SK-N-SH (cell line): ENCODE data around the gene COMMD6. TPM values are rescaled to one million over a fixed set of nuclear protein-coding genes. Genes with fewer than 3 reads are reported as not detected.

Experiments used
- CTCF ChIA-PET: fragments of 300-600, 350-600 bp; formaldehyde crosslinking; extraction: SDS; loops from one replicate; lab custom pipeline; 2021; lab: Yijun Ruan, JAX
- POLR2A ChIA-PET: fragments of 350-600 bp; sonication (Branson Sonifier 250); formaldehyde crosslinking; extraction: SDS; loops from one replicate; lab custom pipeline; 2020; ENCODE audit warnings: antibody characterized with exemption, inconsistent platforms; lab: Yijun Ruan, JAX
- DNase-seq: peaks from one replicate; pipeline ENCODE4 v3.0.0; 2012
- H2AFZ ChIP-seq: fragments of 200-600 bp; sonication (generic); 2 replicates; pipeline ENCODE4 v1.8.1; 2016; ENCODE audit warnings: antibody characterized with exemption, mild to moderate bottlenecking, low read depth
- H3F3A ChIP-seq: fragments of 200-600 bp; sonication (generic); replicated peaks from 2 replicates; pipeline ENCODE3; 2016; ENCODE audit warnings: antibody characterized with exemption, mild to moderate bottlenecking; ENCODE audit not compliant: insufficient read depth
- H3K27ac ChIP-seq, 2 experiments: fragments of 200-500 bp in 1 of 2; fragments of 200-600 bp in 1 of 2; sonication (Bioruptor generic) in 1 of 2; sonication (generic), shearing (Covaris generic) in 1 of 2; 2 replicates each; pipeline versions ENCODE4 v1.5.1 to v1.6.1; 2014 to 2016; ENCODE audit warnings: low read depth in 2 of 2, inconsistent platforms in 1 of 2, low read length in 1 of 2, mild to moderate bottlenecking in 1 of 2, mixed read lengths in 1 of 2
- H3K27me3 ChIP-seq: fragments of 200-600 bp; sonication (generic), shearing (Covaris generic); 2 replicates; pipeline ENCODE4 v1.6.1; 2016; ENCODE audit warnings: mixed run types; ENCODE audit not compliant: insufficient read depth
- H3K36me3 ChIP-seq, 2 experiments: fragments of 200-500 bp in 1 of 2; fragments of 200-600 bp in 1 of 2; sonication (Bioruptor generic) in 1 of 2; sonication (generic) in 1 of 2; replicated peaks in 1 of 2; 2 replicates each; pipeline versions ENCODE3 to v1.5.1; 2014 to 2016; ENCODE audit warnings: low read length in 1 of 2, mild to moderate bottlenecking in 1 of 2; ENCODE audit not compliant: insufficient read depth in 2 of 2, control insufficient read depth in 1 of 2
- H3K4me1 ChIP-seq, 2 experiments: fragments of 200-500 bp in 1 of 2; fragments of 200-600 bp in 1 of 2; sonication (Bioruptor generic) in 1 of 2; sonication (generic), shearing (Covaris generic) in 1 of 2; 2 replicates each; pipeline versions ENCODE4 v1.5.1 to v1.6.1; 2014 to 2016; ENCODE audit warnings: low read depth in 1 of 2, low read length in 1 of 2, mixed run types in 1 of 2; ENCODE audit not compliant: insufficient read depth in 2 of 2, control insufficient read depth in 1 of 2
- H3K4me2 ChIP-seq: fragments of 200-600 bp; sonication (generic), shearing (Covaris generic); 2 replicates; pipeline ENCODE4 v1.6.1; 2017; ENCODE audit warnings: mixed run types
- H3K4me3 ChIP-seq, 2 experiments: fragments of 200-500 bp in 1 of 2; fragments of 200-600 bp in 1 of 2; sonication (Bioruptor generic) in 1 of 2; sonication (generic), shearing (Covaris generic) in 1 of 2; 2 replicates each; pipeline versions ENCODE4 v1.5.1 to v1.8.1; 2014 to 2016; ENCODE audit warnings: low read depth in 2 of 2, inconsistent platforms in 1 of 2, low read length in 1 of 2, mild to moderate bottlenecking in 1 of 2, mixed read lengths in 1 of 2, moderate library complexity in 1 of 2
- H3K79me2 ChIP-seq: fragments of 200-600 bp; sonication (generic); 2 replicates; pipeline ENCODE4 v1.8.1; 2017; ENCODE audit warnings: mild to moderate bottlenecking; ENCODE audit not compliant: insufficient read depth
- H3K9ac ChIP-seq: fragments of 200-600 bp; sonication (generic); 2 replicates; pipeline ENCODE4 v1.6.1; 2017; ENCODE audit warnings: mixed run types
- H3K9me2 ChIP-seq: fragments of 200-600 bp; sonication (generic); 2 replicates; pipeline ENCODE4 v1.6.1; 2017; ENCODE audit warnings: mixed run types
- H3K9me3 ChIP-seq: fragments of 200-600 bp; sonication (generic); 2 replicates; pipeline ENCODE4 v1.6.1; 2017; ENCODE audit warnings: mixed run types, mild to moderate bottlenecking, moderate library complexity
- H4K20me1 ChIP-seq: fragments of 200-600 bp; sonication (generic); 2 replicates; pipeline ENCODE4 v1.6.1; 2017; ENCODE audit warnings: mild to moderate bottlenecking, mixed run types; ENCODE audit not compliant: insufficient read depth
- CHD2 ChIP-seq: fragments of 150-350 bp; IDR thresholded peaks from 2 replicates; pipeline ENCODE4 v1.6.1; 2018; ENCODE audit warnings: low read length; ENCODE audit not compliant: partially characterized antibody
- FOSL2 ChIP-seq: IDR thresholded peaks from 2 replicates; pipeline ENCODE4 v1.4.0; 2012; ENCODE audit warnings: low read depth, mild to moderate bottlenecking, moderate library complexity, borderline replicate concordance
- MXI1 ChIP-seq: IDR thresholded peaks from 2 replicates; pipeline ENCODE4 v1.6.1; 2012; ENCODE audit warnings: mild to moderate bottlenecking, low read depth, low read length, improper control_type of control experiment
- NRF1 ChIP-seq: IDR thresholded peaks from 2 replicates; pipeline ENCODE4 v1.6.1; 2012; ENCODE audit warnings: low read depth, mild to moderate bottlenecking, low read length
- RAD21 ChIP-seq: IDR thresholded peaks from 2 replicates; pipeline ENCODE4 v1.6.1; 2012; ENCODE audit warnings: mild to moderate bottlenecking, low read length
- RCOR1 ChIP-seq: fragments of 150-350 bp; IDR thresholded peaks from 2 replicates; pipeline ENCODE4 v1.6.1; 2017; ENCODE audit warnings: antibody characterized with exemption, low read length
- RFX5 ChIP-seq: IDR thresholded peaks from 2 replicates; pipeline ENCODE4 v1.6.1; 2012; ENCODE audit warnings: mild to moderate bottlenecking, improper control_type of control experiment, low read length
- SIN3A ChIP-seq: IDR thresholded peaks from 2 replicates; pipeline ENCODE4 v1.6.1; 2012; ENCODE audit warnings: low read depth, mild to moderate bottlenecking, low read length, moderate library complexity, borderline replicate concordance
- SMC3 ChIP-seq: IDR thresholded peaks from 2 replicates; pipeline ENCODE4 v1.6.1; 2012; ENCODE audit warnings: low read depth, low read length, improper control_type of control experiment
- TAF1 ChIP-seq: IDR thresholded peaks from 2 replicates; pipeline ENCODE4 v1.6.1; 2012; ENCODE audit warnings: low read depth, mild to moderate bottlenecking, low read length, moderate library complexity, borderline replicate concordance
- TCF12 ChIP-seq: IDR thresholded peaks from 2 replicates; pipeline ENCODE4 v1.4.0; 2012
- YY1 ChIP-seq: IDR thresholded peaks from 2 replicates; pipeline ENCODE4 v1.4.0; 2012; ENCODE audit warnings: low read depth, mild to moderate bottlenecking
- WGBS: methylation state at CpG from one replicate; pipeline ENCODE4 v1.1.6; 2017; ENCODE audit warnings: low lambda C conversion rate; 5-methylcytosine and 5-hydroxymethylcytosine counted together
- polyA plus RNA-seq, 3 experiments: library from polyadenylated mRNA; depleted of rRNA; stranded (reverse); fragments of >200 nt; gene quantifications; 2 replicates each; pipeline ENCODE4 v1.2.3, GENCODE V29; 2012
- TF ChIP-seq, protein P1 (sequence below): IDR thresholded peaks from 2 replicates; pipeline ENCODE4 v1.4.0; 2012; ENCODE audit warnings: low read depth, borderline replicate concordance
- TF ChIP-seq, protein P2 (sequence below): fragments of 200-600 bp; sonication (generic); IDR thresholded peaks from 2 replicates; pipeline ENCODE4 v1.6.1; 2017; ENCODE audit warnings: antibody characterized with exemption, mild to moderate bottlenecking, moderate library complexity
- TF ChIP-seq, protein P3 (sequence below): fragments of 150-350 bp; IDR thresholded peaks from 2 replicates; pipeline ENCODE4 v1.6.1; 2016; ENCODE audit warnings: mild to moderate bottlenecking, low read depth, low read length
- TF ChIP-seq, protein P4 (sequence below): fragments of 150-350 bp; IDR thresholded peaks from 2 replicates; pipeline ENCODE4 v1.6.1; 2017; ENCODE audit warnings: antibody characterized with exemption, low read length, low read depth, borderline replicate concordance

COMMD6 gene
- polyA plus RNA-seq, 1 of the 3 experiments (the other 2 are of a cell fraction), result 76.9 TPM

DNA sequence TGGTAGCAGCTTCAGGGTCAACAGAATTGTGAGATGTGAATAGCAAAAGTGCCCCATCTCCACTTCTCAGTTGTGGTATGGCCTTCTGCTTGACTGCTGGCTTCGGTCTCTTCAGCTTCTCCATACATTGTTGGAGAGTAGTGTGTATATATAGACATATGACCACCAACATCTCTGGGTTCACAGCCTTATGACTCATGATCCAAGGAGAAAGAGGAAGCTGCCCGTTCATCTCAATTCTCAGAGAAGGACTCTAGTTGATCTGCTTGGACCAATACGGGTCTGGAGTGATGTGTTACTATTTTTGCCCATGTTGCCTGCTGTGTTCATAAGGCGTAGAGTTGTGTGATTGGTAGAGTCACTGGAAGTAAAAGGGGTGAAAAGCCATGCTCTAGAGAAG lies 3.6 kb upstream of the COMMD6 start:
- ChIA-PET POLR2A (no interaction called here), CTCF (interaction anchor here (0.9 kb wide), 1 partner anchor 59 kb away, joined by 4 read pairs; the partner anchor contains the start of gene TBC1D4)
- Histone ChIP-seq H3K27ac (no peak overlapping the region), H3K9ac (no peak overlapping the region), H3K9me3 (no peaks in the 10 kb centered on the region), H3K4me1 (peaks cover 0 to 8% of the 10 kb centered on the region in 2 experiments; a peak in 2 of 4 replicates), H4K20me1 (no peaks in the 10 kb centered on the region), H3K27me3 (no peaks in the 10 kb centered on the region), H2AFZ (no peak overlapping the region), H3K4me3 (no peak overlapping the region), H3K9me2 (no peaks in the 10 kb centered on the region), H3K36me3 (peaks cover 0 to 3% of the 10 kb centered on the region in 2 experiments), H3K4me2 (no peak overlapping the region), H3K79me2 (peaks cover 13% of the 10 kb centered on the region), H3F3A (peaks cover 10% of the 10 kb centered on the region)
- no peak for DNase-seq
- TF ChIP-seq RFX5, result no peak
- TF ChIP-seq, protein P1, sequence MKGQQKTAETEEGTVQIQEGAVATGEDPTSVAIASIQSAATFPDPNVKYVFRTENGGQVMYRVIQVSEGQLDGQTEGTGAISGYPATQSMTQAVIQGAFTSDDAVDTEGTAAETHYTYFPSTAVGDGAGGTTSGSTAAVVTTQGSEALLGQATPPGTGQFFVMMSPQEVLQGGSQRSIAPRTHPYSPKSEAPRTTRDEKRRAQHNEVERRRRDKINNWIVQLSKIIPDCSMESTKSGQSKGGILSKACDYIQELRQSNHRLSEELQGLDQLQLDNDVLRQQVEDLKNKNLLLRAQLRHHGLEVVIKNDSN, result no peak
- TF ChIP-seq RAD21, result no peak
- TF ChIP-seq SIN3A, result no peak
- WGBS, result 95% methylated on average over 4 of the region's 4 CpGs

DNA sequence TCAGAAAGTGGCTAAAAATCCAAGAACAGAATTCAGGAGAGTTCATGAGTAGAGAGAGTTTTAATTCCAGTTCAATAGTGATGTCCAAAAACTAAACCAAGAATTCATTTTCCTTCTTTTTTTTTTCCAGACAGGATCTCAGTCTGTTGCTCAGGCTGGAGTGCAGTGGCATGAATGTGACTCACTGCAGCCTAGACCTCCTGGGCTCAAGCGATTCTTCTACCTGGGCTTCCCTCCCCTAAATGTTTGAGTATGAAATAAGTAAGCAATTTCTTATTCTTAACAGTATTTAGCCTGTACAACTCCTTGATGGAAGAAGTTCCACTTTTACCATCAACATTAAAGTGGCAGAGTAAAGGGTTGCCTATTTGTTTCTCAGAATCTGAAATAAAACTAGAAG lies 3.8 kb downstream of the COMMD6 start:
- Histone ChIP-seq H3K4me3 (no peak overlapping the region), H4K20me1 (no peaks in the 10 kb centered on the region), H3K9me2 (no peaks in the 10 kb centered on the region), H3K4me1 (peaks cover 0 to 11% of the 10 kb centered on the region in 2 experiments; a peak in 2 of 4 replicates), H3K9ac (no peak overlapping the region), H2AFZ (no peak overlapping the region), H3K79me2 (peaks cover 23% of the 10 kb centered on the region), H3K4me2 (no peak overlapping the region), H3K27ac (no peak overlapping the region), H3K27me3 (no peaks in the 10 kb centered on the region), H3K9me3 (no peaks in the 10 kb centered on the region), H3F3A (peaks cover 8% of the 10 kb centered on the region), H3K36me3 (peaks cover 19 to 31% of the 10 kb centered on the region in 2 experiments)
- no peak for DNase-seq
- ChIA-PET CTCF (interaction anchor here (0.7 to 1.3 kb wide), 2 partner anchors 51 to 52 kb away, joined by 3 to 4 read pairs; partner anchors contain the start of gene TBC1D4), POLR2A (no interaction called here)
- WGBS, result 85% methylated on average over 1 of the region's 1 CpG
- TF ChIP-seq RFX5 (no peak), TAF1 (no peak), NRF1 (no peak), SMC3 (no peak), MXI1 (no peak), FOSL2 (no peak), CHD2 (no peak), TCF12 (no peak), RCOR1 (no peak), YY1 (no peak)
- TF ChIP-seq, protein P2, sequence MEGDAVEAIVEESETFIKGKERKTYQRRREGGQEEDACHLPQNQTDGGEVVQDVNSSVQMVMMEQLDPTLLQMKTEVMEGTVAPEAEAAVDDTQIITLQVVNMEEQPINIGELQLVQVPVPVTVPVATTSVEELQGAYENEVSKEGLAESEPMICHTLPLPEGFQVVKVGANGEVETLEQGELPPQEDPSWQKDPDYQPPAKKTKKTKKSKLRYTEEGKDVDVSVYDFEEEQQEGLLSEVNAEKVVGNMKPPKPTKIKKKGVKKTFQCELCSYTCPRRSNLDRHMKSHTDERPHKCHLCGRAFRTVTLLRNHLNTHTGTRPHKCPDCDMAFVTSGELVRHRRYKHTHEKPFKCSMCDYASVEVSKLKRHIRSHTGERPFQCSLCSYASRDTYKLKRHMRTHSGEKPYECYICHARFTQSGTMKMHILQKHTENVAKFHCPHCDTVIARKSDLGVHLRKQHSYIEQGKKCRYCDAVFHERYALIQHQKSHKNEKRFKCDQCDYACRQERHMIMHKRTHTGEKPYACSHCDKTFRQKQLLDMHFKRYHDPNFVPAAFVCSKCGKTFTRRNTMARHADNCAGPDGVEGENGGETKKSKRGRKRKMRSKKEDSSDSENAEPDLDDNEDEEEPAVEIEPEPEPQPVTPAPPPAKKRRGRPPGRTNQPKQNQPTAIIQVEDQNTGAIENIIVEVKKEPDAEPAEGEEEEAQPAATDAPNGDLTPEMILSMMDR, result no peak
- TF ChIP-seq, protein P3, sequence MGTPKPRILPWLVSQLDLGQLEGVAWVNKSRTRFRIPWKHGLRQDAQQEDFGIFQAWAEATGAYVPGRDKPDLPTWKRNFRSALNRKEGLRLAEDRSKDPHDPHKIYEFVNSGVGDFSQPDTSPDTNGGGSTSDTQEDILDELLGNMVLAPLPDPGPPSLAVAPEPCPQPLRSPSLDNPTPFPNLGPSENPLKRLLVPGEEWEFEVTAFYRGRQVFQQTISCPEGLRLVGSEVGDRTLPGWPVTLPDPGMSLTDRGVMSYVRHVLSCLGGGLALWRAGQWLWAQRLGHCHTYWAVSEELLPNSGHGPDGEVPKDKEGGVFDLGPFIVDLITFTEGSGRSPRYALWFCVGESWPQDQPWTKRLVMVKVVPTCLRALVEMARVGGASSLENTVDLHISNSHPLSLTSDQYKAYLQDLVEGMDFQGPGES, result no peak
- TF ChIP-seq, protein P4, sequence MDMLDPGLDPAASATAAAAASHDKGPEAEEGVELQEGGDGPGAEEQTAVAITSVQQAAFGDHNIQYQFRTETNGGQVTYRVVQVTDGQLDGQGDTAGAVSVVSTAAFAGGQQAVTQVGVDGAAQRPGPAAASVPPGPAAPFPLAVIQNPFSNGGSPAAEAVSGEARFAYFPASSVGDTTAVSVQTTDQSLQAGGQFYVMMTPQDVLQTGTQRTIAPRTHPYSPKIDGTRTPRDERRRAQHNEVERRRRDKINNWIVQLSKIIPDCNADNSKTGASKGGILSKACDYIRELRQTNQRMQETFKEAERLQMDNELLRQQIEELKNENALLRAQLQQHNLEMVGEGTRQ, result no peak
